Esophagus mucosa (tissue), 1 donor: ENCODE measurements around the gene EDN3. TPM values are rescaled to one million over a fixed set of nuclear protein-coding genes. Genes with fewer than 3 reads are reported as not detected.

Source experiments
- ATAC-seq: fragments of 200-7000 bp; cut with Tn5 transposase; one replicate; pipeline ENCODE4 v1.9.1; 2020
- total RNA-seq: library from RNA; stranded (reverse); gene quantifications from one replicate; pipeline ENCODE4 v1.2.4, GENCODE V29; 2023
- donor health status: DM: yes; HTN: yes; CAD: no.

EDN3 gene
- total RNA-seq, 1 donor from 2014 or later = 5.9 TPM

DNA sequence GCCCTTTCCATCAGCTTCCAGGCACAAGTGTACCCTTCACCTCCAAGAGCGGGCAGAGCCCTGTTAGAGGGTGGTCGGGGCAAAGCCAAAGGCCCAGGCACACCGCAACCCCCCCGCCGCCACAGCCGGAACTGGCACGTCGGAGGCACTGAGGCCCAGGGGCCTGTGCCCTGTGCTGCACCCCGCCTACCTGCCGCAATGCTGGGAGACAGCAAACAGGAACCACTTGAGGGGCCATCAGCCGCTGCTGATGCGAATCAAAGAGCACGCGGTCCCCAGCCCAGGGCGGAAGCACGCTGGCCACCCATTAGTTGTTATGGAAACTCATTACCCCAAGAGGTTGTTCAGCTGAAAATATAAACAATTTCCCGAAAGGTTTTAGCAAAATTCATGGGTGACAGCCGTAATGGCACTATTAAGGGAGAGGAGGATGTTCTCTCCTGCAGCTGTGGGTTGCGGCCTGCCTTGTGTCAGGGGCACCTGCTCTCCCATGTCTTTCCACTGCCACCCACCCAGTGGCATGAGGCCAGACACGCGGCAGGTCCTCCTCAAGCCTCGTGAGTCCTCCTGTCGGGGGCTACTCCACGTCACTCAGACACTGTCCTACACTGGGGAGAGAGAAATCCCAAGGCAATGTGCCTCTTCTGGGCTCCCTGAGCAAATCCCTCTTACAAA is 65.3 kb downstream of the EDN3 start:
- ATAC-seq = no peak

DNA sequence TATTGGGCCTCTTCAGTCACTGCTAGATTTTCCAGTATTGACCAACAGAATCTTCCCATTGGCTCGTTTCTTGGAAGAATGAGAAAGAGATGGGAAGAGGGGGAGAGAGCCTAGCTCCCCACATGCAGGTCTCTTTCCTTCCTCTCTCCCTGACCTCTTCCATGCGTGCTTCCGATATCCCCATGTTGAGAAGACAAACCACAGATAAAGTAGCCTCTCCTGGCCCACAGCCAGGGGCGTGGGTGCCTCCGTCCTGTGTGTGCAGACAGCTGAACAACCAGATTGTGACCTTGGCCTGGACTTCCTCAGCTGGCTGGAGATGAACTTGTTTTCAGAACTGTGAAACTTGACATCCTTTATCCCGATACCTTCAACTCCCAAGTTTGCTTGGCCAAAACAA is 71.0 kb downstream of the EDN3 start:
- no peak for ATAC-seq

DNA sequence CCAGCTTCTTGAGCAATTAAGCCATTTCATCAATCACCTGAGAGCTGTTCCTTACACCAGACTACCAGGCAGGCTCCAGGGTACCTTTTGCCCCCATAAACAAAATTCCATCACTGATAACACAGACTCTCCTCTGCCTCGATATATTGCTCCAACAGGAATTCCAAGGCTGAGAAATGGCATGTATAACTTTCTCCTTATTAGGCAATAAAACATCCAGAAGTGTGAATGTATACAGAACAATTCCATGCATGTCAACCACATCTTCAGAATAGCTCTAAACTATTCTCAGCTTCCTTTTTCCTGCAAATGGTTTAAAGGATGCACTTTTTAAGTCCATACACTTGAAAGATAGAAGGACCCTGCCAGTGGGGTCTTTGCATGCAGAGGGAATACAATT is 73.8 kb downstream of the EDN3 start:
- no peak for ATAC-seq

DNA sequence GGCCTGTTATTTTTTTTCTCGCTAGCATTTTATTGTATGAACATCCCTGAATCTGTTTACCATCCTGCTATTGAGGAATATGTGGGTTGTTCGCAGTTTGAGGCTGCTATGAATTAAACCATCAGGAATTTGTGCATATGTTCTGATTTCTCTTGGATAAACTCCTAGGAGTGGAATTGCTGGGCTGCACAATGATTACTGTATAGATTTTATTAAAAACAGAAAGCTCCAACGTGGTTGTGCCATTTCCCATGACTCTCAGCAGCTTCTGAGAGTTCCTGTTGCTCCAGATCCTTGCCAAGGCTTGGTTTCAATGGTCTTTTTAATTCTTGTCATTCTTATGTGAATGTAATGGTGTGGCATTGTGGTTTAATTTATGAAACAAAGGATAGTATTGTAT is 75.1 kb downstream of the EDN3 start:
- no peak for ATAC-seq

Other genes with a start within 250 kb of the EDN3 start
- 0.28 TPM for gene ZNF831, start 136.8 kb upstream of the EDN3 start, total RNA-seq